Uterus (tissue), 2 donors: ENCODE measurements around the gene CARF.

Experiments
- CTCF ChIP-seq, 4 experiments: fragments of 200-600 bp in 2 of 4; fragments of 450-650 bp in 2 of 4; sonication (generic) in 2 of 4; IDR thresholded peaks; one replicate each; pipeline ENCODE4 v1.5.1; 2016 to 2019; ENCODE audit warnings: antibody characterized with exemption in 4 of 4, mild to moderate bottlenecking in 2 of 4, moderate library complexity in 1 of 4
- POLR2A ChIP-seq, 2 donors: fragments of 450-650 bp; IDR thresholded peaks; one replicate each; pipeline ENCODE4 v1.6.1; 2016; ENCODE audit warnings: antibody characterized with exemption in 2 of 2, mild to moderate bottlenecking in 1 of 2, moderate library complexity in 1 of 2

- TF ChIP-seq CTCF (IDR thresholded peaks at IDR 0.05) (no peak), POLR2A (IDR thresholded peaks at IDR 0.05) (no peak)
Measured at GRCh38 chr2:203016716-203017115, 104.6 kb downstream of the CARF start.
